Measurements from ENCODE around the gene EFCAB10.

GRCh38 chr7:105585850-105586500 lies 4.7 kb upstream of the EFCAB10 start:
- TF ChIP-seq CTCF (IDR thresholded peaks at IDR 0.05) = no peak
- TF ChIP-seq POLR2AphosphoS5 (IDR thresholded peaks at IDR 0.05) = no peak
- TF ChIP-seq POLR2A (IDR thresholded peaks at IDR 0.05; ENCODE audit: low read depth) = no peak
